HepG2 (cell line): ENCODE data around the gene DUS1L. TPM values are rescaled to one million over a fixed set of nuclear protein-coding genes. Genes with fewer than 3 reads are reported as not detected.

Experiments used
- CCAR2 ChIP-seq: fragments of 200-400 bp; formaldehyde crosslinking; optimal IDR thresholded peaks from 2 replicates; pipeline ENCODE3; 2018; ENCODE audit warnings: low read depth, mild to moderate bottlenecking, low read length, moderate library complexity
- CHCHD3 ChIP-seq: sonication (generic); formaldehyde crosslinking; IDR thresholded peaks from 2 replicates; pipeline ENCODE4 v1.8.0; 2022; ENCODE audit warnings: mild to moderate bottlenecking, missing genetic modification reagents, moderate library complexity
- FOXA3 ChIP-seq: IDR thresholded peaks from 2 replicates; pipeline ENCODE4 v1.6.1; 2016; ENCODE audit warnings: missing genetic modification reagents, missing compliant biosample characterization
- FOXM1 ChIP-seq: sonication (generic); formaldehyde crosslinking; IDR thresholded peaks from 2 replicates; pipeline ENCODE4 v1.5.0; 2020; ENCODE audit warnings: missing genetic modification reagents
- HNRNPK ChIP-seq: fragments of 200-400 bp; formaldehyde crosslinking; IDR thresholded peaks from 2 replicates; pipeline ENCODE4 v1.6.1; 2018; ENCODE audit warnings: low read length, low read depth, moderate library complexity, mild to moderate bottlenecking; ENCODE audit not compliant: poor library complexity, severe bottlenecking
- KAT2B ChIP-seq: fragments of 150-350 bp; IDR thresholded peaks from 2 replicates; pipeline ENCODE4 v1.6.1; 2014; ENCODE audit warnings: low read depth, low read length, borderline replicate concordance
- MED13 ChIP-seq: sonication (generic); formaldehyde crosslinking; IDR thresholded peaks from 2 replicates; pipeline ENCODE4 v1.5.0; 2020; ENCODE audit warnings: missing genetic modification reagents
- MLX ChIP-seq: IDR thresholded peaks from 2 replicates; pipeline ENCODE4 v1.6.1; 2016
- NCOA1 ChIP-seq: sonication (generic); formaldehyde crosslinking; IDR thresholded peaks from 2 replicates; pipeline ENCODE4 v1.9.0; 2021; ENCODE audit warnings: missing genetic modification reagents
- POLR2A ChIP-seq, 2 experiments: IDR thresholded peaks; 2 replicates each; pipeline ENCODE4 v1.6.1; 2011; ENCODE audit warnings: low read depth in 2 of 2, low read length in 2 of 2, mild to moderate bottlenecking in 1 of 2, moderate library complexity in 1 of 2; ENCODE audit not compliant: insufficient read depth in 1 of 2
- SAFB2 ChIP-seq: sonication (generic); formaldehyde crosslinking; IDR thresholded peaks from 2 replicates; pipeline ENCODE4 v1.5.1; 2020; ENCODE audit warnings: missing genetic modification reagents, low read depth, mild to moderate bottlenecking, borderline replicate concordance
- SNAPC5 ChIP-seq: sonication (generic); formaldehyde crosslinking; IDR thresholded peaks from 2 replicates; pipeline ENCODE4 v1.8.1; 2023; ENCODE audit warnings: mild to moderate bottlenecking, missing genetic modification reagents, borderline replicate concordance
- STAT5B ChIP-seq: sonication (generic); formaldehyde crosslinking; IDR thresholded peaks from 2 replicates; pipeline ENCODE4 v1.4.0; 2020; ENCODE audit warnings: missing genetic modification reagents
- TFE3 ChIP-seq: IDR thresholded peaks from 2 replicates; pipeline ENCODE4 v1.6.1; 2016
- THAP8 ChIP-seq: sonication (generic); formaldehyde crosslinking; IDR thresholded peaks from 2 replicates; pipeline ENCODE4 v1.5.1; 2020; ENCODE audit warnings: missing genetic modification reagents, mild to moderate bottlenecking, borderline replicate concordance
- ZNF3 ChIP-seq: IDR thresholded peaks from 2 replicates; pipeline ENCODE4 v1.7.0; 2017; ENCODE audit warnings: inconsistent platforms
- ZNF367 ChIP-seq: sonication (generic); formaldehyde crosslinking; IDR thresholded peaks from 2 replicates; pipeline ENCODE4 v1.4.0; 2020; ENCODE audit warnings: missing genetic modification reagents, borderline replicate concordance
- ZNF513 ChIP-seq: sonication (generic); formaldehyde crosslinking; conservative IDR thresholded peaks from 2 replicates; pipeline ENCODE4 v1.5.0; 2020; ENCODE audit warnings: missing genetic modification reagents
- polyA plus RNA-seq, 8 experiments: library from polyadenylated mRNA; depleted of rRNA in 3 of 8; stranded (reverse) in 7 of 8; unstranded in 1 of 8; fragments of >200 nt; fragmentation: Illumina TruSeq in 4 of 8; extraction: Trizol in 4 of 8; gene quantifications; 2 replicates each; pipeline versions ENCODE4 v1.2.1 to v1.2.3, GENCODE V29; 2011 to 2016; ENCODE audit warnings: low read depth in 4 of 8, missing spikeins in 1 of 8, mixed read lengths in 1 of 8; ENCODE audit not compliant: insufficient read depth in 1 of 8
- total RNA-seq, 5 experiments: library from RNA; depleted of rRNA; stranded (reverse); fragments of >200 nt; fragmentation: Illumina TruSeq; extraction: Trizol; gene quantifications; 2 replicates each; pipeline ENCODE4 v1.2.3, GENCODE V29; 2016; ENCODE audit warnings: low read depth in 1 of 5
- TF ChIP-seq, protein P1 (sequence below): sonication (generic); formaldehyde crosslinking; IDR thresholded peaks from 2 replicates; pipeline ENCODE4 v1.8.0; 2022; ENCODE audit warnings: mild to moderate bottlenecking, missing genetic modification reagents
- TF ChIP-seq, protein P2 (sequence below): fragments of 450-650 bp; IDR thresholded peaks from 2 replicates; pipeline ENCODE4 v1.6.1; 2017
- TF ChIP-seq, protein P3 (sequence below): sonication (generic); formaldehyde crosslinking; IDR thresholded peaks from 2 replicates; pipeline ENCODE4 v1.5.1; 2020; ENCODE audit warnings: missing genetic modification reagents, mild to moderate bottlenecking, borderline replicate concordance

The DUS1L gene
- total and polyA plus RNA-seq, 2 of the 13 experiments (the other 11 are each of a cell fraction or from before 2014, with no cell fraction given) = 81.0 to 109 TPM

DNA sequence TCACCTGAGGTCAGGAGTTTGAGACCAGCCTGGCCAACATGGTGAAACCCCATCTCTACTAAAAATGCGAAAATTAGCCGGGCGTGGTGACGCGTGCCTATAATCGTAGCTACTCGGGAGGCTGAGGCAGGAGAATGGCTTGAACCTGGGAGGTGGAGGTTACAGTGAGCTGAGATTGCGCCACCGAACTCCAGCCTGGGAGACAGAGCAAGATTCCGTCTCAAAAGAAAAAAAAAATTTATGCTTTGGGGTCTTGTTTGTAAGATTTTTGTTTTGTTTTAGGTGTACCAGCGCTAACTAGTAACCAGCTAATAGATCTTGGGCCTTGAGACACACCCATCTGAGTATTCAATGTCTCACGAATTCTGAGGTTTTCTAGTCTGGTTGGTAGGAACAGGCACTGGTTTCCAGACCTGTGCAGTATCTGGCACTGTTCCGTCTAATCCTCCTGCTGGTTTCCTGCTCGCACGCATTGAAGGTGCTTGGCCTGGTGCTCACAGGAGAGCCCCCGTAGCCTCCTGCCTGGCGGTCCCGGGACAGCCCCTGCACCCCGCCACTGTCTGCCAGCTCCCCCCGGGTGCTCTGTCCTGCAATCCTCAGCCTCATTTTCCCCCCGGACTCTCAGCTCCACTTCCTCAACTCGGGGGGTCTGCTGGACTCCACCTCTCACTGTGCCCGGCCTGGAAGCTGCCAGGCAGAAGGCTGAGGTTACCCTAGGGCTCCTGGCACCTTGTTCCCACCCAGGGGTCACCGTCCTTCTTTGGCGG is 10.6 kb upstream of the DUS1L start (continued):
- TF ChIP-seq THAP8 (CRISPR knock-in tag) (no peak), NCOA1 (CRISPR knock-in tag) (no peak), FOXA3 (no peak), SAFB2 (CRISPR knock-in tag) (no peak; the same call in 1 of the 2 replicates), FOXM1 (CRISPR knock-in tag) (no peak), SNAPC5 (no peak), TFE3 (no peak), KAT2B (no peak), MED13 (no peak), POLR2A (IDR thresholded peaks at IDR 0.05; ENCODE audit: insufficient read depth in 1 of 2, low read depth in 2 of 2, low read length in 2 of 2) (peak; percentile 38 to 83; a peak in 3 of 4 replicates), MLX (CRISPR knock-in tag) (no peak), CHCHD3 (CRISPR knock-in tag) (no peak), HNRNPK (no peak), ZNF513 (CRISPR knock-in tag) (0 out of 2 replicates have a peak, but pooled peaks have one; percentile 81), CCAR2 (no peak), ZNF3 (CRISPR knock-in tag) (no peak), STAT5B (CRISPR knock-in tag) (no peak), ZNF367 (CRISPR knock-in tag) (no peak)
- TF ChIP-seq, protein P1, sequence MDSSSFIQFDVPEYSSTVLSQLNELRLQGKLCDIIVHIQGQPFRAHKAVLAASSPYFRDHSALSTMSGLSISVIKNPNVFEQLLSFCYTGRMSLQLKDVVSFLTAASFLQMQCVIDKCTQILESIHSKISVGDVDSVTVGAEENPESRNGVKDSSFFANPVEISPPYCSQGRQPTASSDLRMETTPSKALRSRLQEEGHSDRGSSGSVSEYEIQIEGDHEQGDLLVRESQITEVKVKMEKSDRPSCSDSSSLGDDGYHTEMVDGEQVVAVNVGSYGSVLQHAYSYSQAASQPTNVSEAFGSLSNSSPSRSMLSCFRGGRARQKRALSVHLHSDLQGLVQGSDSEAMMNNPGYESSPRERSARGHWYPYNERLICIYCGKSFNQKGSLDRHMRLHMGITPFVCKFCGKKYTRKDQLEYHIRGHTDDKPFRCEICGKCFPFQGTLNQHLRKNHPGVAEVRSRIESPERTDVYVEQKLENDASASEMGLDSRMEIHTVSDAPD (CRISPR knock-in tag) = no peak
- TF ChIP-seq, protein P2, sequence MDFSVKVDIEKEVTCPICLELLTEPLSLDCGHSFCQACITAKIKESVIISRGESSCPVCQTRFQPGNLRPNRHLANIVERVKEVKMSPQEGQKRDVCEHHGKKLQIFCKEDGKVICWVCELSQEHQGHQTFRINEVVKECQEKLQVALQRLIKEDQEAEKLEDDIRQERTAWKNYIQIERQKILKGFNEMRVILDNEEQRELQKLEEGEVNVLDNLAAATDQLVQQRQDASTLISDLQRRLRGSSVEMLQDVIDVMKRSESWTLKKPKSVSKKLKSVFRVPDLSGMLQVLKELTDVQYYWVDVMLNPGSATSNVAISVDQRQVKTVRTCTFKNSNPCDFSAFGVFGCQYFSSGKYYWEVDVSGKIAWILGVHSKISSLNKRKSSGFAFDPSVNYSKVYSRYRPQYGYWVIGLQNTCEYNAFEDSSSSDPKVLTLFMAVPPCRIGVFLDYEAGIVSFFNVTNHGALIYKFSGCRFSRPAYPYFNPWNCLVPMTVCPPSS = no peak
- TF ChIP-seq, protein P3, sequence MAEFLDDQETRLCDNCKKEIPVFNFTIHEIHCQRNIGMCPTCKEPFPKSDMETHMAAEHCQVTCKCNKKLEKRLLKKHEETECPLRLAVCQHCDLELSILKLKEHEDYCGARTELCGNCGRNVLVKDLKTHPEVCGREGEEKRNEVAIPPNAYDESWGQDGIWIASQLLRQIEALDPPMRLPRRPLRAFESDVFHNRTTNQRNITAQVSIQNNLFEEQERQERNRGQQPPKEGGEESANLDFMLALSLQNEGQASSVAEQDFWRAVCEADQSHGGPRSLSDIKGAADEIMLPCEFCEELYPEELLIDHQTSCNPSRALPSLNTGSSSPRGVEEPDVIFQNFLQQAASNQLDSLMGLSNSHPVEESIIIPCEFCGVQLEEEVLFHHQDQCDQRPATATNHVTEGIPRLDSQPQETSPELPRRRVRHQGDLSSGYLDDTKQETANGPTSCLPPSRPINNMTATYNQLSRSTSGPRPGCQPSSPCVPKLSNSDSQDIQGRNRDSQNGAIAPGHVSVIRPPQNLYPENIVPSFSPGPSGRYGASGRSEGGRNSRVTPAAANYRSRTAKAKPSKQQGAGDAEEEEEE = no peak
